Brain microvascular endothelial cell (primary cell): ENCODE data around the gene RNF157.

ENCODE experiments used
- DNase-seq: peaks from one replicate; pipeline ENCODE4 v3.0.0-alpha.2; 2020
- H3K27ac ChIP-seq: fragments of 250-450 bp; sonication (Bioruptor Pico); 2 replicates; pipeline ENCODE4 v1.5.1; 2020; ENCODE audit warnings: mild to moderate bottlenecking, moderate library complexity
- H3K27me3 ChIP-seq: fragments of 250-450 bp; sonication (Bioruptor Pico); replicated peaks from 2 replicates; pipeline ENCODE4 v1.5.1; 2020; ENCODE audit warnings: mild to moderate bottlenecking
- H3K36me3 ChIP-seq: fragments of 250-450 bp; sonication (Bioruptor Pico); replicated peaks from 2 replicates; pipeline ENCODE4 v1.5.1; 2020; ENCODE audit warnings: mild to moderate bottlenecking
- H3K4me3 ChIP-seq: 2 replicates; pipeline ENCODE4 v1.5.1; 2011; ENCODE audit warnings: low read depth, mild to moderate bottlenecking, control low read depth, low read length, moderate library complexity
- CTCF ChIP-seq: IDR thresholded peaks from 2 replicates; pipeline ENCODE4 v1.5.1; 2011; ENCODE audit warnings: low read depth, mild to moderate bottlenecking, moderate library complexity, low read length, control low read depth, inconsistent platforms; ENCODE audit errors: missing control alignments
- in situ Hi-C: cut with HindIII; loops from 2 replicates; pipeline ENCODE4 v1.10.0; 2017; ENCODE audit warnings: low sequenced_read_pairs, low pct_ligation_motif_present

RNF157 gene

GRCh38 chr17:76125922-76126321, 114.4 kb downstream of the RNF157 start:
- no peak for TF ChIP-seq CTCF
- Histone ChIP-seq H3K27ac (no peak overlapping the region), H3K27me3 (peaks cover 7% of the 10 kb centered on the region), H3K4me3 (no peak overlapping the region), H3K36me3 (no peaks in the 10 kb centered on the region)
- in situ Hi-C loops, result no loop called here
- DNase-seq, result no peak

- Histone ChIP-seq H3K36me3 (no peaks in the 10 kb centered on the region), H3K27ac (no peak overlapping the region), H3K4me3 (no peak overlapping the region), H3K27me3 (peaks cover 1% of the 10 kb centered on the region)
- no peak for DNase-seq
- in situ Hi-C loops, result no loop called here
- no peak for TF ChIP-seq CTCF
Measured at GRCh38 chr17:76125391-76125675, 115.0 kb downstream of the RNF157 start.

GRCh38 chr17:76124582-76125390, 115.5 kb downstream of the RNF157 start:
- in situ Hi-C loops, result no loop called here
- no peaks in the 10 kb centered on the region for H3K36me3 ChIP-seq
- no peak for DNase-seq
- TF ChIP-seq CTCF, result peak; percentile 59
- H3K27ac ChIP-seq, result no peak overlapping the region
- no peaks in the 10 kb centered on the region for H3K27me3 ChIP-seq
- H3K4me3 ChIP-seq, result no peak overlapping the region

- no peak for TF ChIP-seq CTCF
- in situ Hi-C loops, result no loop called here
- H3K27me3 ChIP-seq, result no peaks in the 10 kb centered on the region
- DNase-seq, result no peak
- no peak overlapping the region for H3K27ac ChIP-seq
- no peak overlapping the region for H3K4me3 ChIP-seq
- H3K36me3 ChIP-seq, result no peaks in the 10 kb centered on the region
Measured at GRCh38 chr17:76123749-76124581, 116.3 kb downstream of the RNF157 start.

GRCh38 chr17:76123191-76123499, 117.1 kb downstream of the RNF157 start:
- in situ Hi-C loops, result no loop called here
- no peak for TF ChIP-seq CTCF
- DNase-seq, result no peak
- Histone ChIP-seq H3K27me3 (no peaks in the 10 kb centered on the region), H3K36me3 (no peaks in the 10 kb centered on the region), H3K27ac (no peak overlapping the region), H3K4me3 (no peak overlapping the region)
